Thyroid gland (tissue), 4 donors: ENCODE measurements around the gene ZNF80.

Experiments used
- POLR2A ChIP-seq, 2 donors: fragments of 450-650 bp; IDR thresholded peaks; one replicate each; pipeline ENCODE4 v1.6.1; 2017; ENCODE audit warnings: antibody characterized with exemption in 2 of 2, mild to moderate bottlenecking in 2 of 2, moderate library complexity in 1 of 2
- TF ChIP-seq, protein P1 (sequence below), 6 experiments: fragments of 200-600 bp in 3 of 6; fragments of 450-650 bp in 3 of 6; sonication (generic) in 3 of 6; IDR thresholded peaks; one replicate each; pipeline ENCODE4 v1.5.1; 2016 to 2019; ENCODE audit warnings: antibody characterized with exemption in 6 of 6, mild to moderate bottlenecking in 2 of 6, inconsistent platforms in 1 of 6, moderate library complexity in 1 of 6

DNA sequence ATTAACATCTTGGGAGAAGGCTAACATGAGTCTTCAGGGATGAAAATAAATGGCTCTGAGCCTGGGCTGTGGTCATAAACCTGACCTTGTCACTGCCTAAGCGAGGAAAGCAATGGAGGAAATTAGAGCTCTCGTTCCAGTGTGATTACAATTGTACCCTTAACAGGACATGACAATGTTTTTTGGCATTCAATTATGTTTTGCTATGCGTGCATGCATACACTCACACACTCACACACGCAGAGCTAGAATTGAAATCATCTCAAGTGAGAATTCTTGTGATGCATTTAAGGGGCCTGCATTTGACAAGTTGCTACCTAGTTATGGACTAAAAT is 24.1 kb downstream of the ZNF80 start:
- TF ChIP-seq, protein P1, sequence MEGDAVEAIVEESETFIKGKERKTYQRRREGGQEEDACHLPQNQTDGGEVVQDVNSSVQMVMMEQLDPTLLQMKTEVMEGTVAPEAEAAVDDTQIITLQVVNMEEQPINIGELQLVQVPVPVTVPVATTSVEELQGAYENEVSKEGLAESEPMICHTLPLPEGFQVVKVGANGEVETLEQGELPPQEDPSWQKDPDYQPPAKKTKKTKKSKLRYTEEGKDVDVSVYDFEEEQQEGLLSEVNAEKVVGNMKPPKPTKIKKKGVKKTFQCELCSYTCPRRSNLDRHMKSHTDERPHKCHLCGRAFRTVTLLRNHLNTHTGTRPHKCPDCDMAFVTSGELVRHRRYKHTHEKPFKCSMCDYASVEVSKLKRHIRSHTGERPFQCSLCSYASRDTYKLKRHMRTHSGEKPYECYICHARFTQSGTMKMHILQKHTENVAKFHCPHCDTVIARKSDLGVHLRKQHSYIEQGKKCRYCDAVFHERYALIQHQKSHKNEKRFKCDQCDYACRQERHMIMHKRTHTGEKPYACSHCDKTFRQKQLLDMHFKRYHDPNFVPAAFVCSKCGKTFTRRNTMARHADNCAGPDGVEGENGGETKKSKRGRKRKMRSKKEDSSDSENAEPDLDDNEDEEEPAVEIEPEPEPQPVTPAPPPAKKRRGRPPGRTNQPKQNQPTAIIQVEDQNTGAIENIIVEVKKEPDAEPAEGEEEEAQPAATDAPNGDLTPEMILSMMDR (IDR thresholded peaks at IDR 0.05), result no peak
- TF ChIP-seq POLR2A (IDR thresholded peaks at IDR 0.05), result no peak
